GM21825 (cell line): ENCODE measurements around the gene MPC2.
"Not testable (repeated sequence)": the region's sequence is repeated elsewhere in the genome, so short reads cannot be mapped to it uniquely, and the experiment has no call there.

ENCODE experiments used
- ATAC-seq: cut with Tn5 transposase; IDR thresholded peaks from one replicate; pipeline ENCODE4 v1.9.1; 2021; ENCODE audit warnings: mild to moderate bottlenecking, moderate library complexity; ENCODE audit not compliant: unreplicated experiment

MPC2 gene

DNA sequence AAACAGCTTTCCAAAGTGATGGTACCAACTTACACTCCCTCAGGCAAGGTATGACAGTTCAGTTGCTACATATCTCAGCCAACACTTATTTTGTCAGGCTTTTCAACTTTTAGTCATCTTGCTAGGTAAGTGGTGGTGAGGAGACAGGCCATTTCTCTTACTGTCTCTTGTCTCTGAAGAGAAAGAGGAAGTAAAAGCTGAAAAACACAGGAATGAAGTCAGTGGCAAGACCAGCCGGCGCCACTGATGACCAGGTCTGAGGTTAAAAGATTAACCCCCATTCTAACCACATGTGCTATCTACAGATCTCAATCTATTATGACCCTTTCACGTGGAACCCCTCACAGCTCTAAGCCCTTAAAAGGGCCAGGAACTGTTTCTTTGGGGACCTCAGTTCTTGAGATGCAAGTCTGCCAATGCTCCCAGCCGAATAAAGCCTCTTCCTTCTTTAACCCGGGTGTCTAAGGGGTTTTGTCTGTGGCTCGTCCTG, 27.1 kb downstream of the MPC2 start:
- ATAC-seq: peak; percentile 54

DNA sequence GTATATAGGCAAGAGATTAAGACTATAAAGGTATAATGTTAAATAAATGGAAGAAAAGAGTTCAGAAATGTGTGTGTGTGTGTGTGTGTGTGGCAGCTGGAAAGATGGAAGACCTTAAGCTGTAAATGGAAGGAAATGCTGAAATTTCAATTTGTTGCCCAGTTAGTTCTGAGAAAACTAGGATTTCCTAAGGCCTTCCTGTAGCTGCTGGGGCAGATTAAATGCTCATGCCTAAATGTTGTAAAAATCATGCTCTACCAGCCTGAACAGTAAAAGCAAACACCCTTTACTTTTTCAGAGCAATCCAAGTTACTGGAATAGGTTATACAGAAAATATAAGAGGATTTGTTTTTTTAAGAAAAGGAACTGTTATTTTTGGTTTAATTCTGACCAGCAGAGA, 31.2 kb downstream of the MPC2 start:
- ATAC-seq: no peak

DNA sequence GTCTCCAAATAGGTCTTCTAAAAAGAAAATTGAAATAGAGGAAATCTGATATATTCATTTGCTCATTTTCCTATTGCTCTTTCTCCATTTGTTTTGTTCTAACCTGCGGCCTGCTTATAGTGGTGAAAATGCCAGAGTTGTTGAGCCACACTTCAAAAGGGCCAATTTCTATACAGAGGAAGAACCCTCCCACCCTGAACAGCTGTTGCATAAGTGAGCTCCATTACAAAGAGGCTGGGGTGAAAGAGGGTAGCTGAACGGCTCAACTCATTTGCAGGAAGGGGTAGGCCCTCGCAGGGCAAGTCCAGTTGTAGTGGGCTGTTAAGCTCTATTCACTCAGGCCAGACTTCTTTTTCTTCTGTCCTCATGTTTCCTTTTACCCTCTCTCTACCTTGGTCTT, 31.7 kb downstream of the MPC2 start:
- ATAC-seq: no peak

DNA sequence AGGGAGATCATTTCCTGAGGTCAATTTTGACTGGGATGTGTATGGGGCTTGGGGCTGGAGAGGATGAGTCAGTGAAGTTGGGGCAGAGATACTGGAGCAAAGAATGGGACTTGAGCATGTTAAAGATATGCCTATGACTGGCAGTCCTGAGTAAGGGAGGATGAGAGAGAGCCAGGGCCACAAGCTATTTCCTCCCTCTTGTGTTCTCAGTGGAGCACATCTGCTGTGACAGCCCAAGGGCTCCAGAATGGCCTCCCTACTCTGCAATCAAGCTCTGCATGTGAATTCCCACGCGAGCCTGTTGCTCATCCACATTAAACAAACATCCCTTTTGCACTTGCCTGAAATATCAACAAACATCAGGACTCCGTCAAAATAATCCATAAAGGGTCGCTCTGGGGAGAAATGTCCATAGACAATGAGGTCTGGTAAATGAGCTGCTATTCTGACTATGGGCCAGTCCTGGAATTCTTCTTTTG, 32.2 kb downstream of the MPC2 start:
- no peak for ATAC-seq

DNA sequence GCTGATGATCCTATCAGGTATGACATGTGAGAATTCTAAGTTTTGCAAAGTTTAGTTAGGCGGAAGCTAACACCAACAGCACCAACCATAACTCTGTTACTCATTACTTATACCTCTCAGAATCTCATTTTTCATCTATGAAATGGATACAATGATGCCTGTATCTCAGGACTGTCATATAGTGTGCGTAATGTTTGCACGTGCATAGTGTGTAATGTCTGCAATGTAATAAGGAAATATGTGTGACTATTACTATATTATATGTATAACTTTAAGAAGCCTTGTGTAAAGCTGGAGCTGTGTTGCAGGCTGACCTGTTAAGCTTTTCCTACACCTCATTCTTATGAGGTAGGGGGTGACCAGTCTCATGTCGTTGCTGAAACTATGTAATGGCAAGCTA, 36.0 kb downstream of the MPC2 start:
- ATAC-seq: no peak

DNA sequence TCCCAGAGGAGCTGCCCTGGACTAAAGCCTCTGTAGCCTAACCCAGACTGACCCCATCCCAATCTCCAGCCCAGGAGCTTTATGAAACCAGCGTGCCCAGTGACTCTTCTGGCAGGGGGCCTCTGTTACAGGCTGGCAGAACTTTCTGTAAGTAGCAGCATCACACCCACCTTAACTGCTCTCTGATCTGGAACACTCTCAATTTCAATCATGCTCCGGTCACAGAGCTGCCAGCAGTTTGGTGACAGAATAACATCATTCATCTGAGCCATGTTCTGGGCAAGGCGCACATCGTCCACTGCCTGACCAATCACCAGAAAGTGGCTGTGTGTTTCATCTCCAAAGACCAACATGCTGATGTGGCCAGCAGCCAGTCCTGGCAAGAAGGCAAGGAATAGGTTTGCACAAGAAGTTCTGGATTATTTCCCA, 37.6 kb downstream of the MPC2 start:
- peak; percentile 93 for ATAC-seq

DNA sequence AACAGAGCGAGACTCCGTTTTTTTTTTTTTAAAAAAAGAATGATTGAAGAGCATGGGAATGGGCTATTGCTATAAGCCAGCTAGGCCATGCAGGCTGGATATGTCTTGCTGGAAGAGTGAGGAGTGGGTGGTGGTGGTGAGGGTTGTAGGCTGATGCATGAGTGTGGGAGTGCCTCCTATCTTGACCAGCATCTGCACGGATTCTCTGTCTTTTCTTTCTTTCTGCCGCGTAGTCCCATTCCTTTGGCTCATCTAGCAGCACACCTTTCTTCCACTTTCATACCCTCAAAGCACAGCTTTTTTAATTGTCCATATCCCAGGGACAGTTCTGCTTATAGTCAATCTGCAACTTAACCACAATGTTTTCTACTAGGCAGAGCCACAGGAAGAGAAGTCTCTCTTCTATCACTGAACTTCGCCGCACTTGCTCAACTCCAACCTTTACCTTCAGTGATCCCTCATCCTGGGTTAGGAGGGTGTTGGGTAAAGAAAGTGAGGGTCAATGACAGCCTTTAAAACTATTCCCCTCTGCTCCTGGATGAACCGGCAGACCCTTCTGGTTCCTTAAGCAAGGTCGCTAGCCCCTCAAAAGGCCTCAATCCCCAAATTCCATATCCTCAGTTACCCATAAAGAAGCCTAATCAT, 38.2 kb downstream of the MPC2 start:
- ATAC-seq: no peak

DNA sequence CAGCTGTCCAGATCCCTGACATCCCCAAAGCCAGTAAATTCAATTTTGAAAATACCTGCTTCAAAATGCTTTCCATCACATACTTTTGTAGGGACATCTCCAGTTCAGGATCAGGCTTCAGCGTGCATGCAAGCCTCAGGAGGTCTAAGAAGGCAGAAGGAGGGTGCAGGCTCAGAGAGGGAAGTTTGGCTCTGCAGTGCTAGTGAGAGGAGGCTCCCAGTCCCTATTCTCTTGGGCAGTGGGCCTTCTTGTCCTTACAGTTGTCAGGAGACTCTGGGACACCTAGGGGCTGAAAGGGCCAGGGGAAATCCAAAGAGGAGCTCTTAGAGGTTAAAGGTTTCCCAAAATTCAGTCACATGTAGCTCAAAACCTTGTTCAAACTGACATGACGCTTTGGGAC, 43.1 kb downstream of the MPC2 start:
- no peak for ATAC-seq

DNA sequence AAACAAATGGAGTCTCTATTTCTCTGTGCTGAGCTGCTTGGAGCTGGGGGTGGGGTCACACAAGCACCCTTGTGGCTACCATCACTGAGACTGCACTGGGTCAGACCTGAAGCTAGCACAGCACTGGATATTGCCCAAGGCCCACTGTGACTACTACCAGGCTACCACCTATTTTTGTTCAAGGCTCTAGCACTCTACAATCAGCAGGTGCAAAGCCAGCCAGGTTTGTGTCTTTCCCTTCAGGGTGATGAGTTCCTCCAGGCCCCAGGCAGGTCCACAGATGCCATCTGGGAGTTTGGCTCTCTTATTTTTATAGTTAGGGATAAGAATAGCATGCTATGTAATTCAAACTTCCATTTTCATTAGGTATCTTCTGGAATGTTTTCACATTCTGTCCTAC, 46.5 kb downstream of the MPC2 start:
- ATAC-seq: no peak

DNA sequence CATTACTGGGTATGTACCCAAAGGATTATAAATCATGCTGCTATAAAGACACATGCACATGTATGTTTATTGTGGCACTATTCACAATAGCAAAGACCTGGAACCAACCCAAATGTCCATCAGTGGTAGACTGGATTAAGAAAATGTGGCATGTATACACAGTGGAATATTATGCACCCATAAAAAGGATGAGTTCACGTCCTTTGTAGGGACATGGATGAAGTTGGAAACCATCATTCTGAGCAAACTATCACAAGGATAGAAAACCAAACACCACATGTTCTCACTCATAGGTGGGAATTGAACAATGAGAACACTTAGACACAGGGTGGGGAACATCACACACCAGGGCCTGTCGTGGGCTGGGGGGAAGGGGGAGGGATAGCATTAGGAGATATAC, 49.7 kb downstream of the MPC2 start:
- ATAC-seq: not testable (repeated sequence)

DNA sequence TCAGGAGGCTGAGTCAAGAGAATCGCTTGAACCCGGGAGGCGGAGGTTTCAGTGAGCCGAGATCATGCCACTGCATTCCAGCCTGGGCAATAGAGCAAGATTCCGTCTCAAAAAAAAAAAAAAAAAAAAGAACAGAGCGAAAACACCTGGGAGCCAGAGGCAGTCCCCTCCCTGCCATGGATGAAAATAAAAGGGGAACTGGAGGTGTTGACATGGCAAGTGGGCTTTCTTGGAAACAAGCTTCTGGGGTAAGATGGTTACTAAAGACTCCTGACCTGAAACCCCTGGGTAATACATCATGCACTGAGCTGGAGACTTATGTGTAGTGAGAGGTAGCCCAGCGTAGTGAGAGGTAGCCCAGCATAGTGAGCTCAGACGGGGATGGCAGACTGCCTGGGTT, 54.5 kb downstream of the MPC2 start:
- no peak for ATAC-seq

DNA sequence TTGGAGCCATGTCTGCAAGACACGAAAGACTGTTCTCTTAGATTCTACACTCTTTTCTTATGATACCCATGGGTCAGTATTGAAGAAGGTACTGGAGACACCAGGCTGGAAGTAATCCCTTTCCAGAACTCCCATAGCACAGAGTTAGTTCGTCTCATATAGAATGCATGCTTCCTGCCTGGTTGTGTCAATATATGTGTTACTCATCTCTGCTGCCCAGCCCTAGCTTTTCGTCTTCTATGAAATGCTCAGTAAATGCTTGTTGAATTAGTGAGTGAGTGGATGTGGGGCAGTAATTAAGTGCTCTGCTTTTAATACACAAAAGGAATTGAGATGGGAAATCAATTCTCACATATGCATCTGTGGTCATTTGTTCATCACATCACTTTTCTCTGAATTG, 55.1 kb downstream of the MPC2 start:
- ATAC-seq: no peak

DNA sequence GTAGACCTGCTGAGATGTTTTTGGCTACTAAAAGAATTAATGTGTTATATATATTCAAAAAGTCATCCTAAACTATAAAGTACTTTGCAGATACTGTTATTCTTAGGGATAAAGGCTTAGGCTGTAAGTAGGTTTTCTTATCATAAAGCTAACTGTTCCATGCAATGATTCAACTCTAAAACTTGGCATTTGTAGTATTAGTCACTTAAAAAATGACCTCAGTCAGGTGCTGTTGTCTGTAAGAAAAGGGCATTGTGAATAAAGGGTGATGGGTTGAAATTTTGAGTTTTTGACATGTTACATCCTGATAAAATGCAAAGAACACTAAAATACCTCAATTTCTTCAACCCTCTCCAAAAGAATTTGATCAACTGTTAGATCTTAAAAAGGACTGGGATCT, 55.8 kb downstream of the MPC2 start:
- no peak for ATAC-seq

DNA sequence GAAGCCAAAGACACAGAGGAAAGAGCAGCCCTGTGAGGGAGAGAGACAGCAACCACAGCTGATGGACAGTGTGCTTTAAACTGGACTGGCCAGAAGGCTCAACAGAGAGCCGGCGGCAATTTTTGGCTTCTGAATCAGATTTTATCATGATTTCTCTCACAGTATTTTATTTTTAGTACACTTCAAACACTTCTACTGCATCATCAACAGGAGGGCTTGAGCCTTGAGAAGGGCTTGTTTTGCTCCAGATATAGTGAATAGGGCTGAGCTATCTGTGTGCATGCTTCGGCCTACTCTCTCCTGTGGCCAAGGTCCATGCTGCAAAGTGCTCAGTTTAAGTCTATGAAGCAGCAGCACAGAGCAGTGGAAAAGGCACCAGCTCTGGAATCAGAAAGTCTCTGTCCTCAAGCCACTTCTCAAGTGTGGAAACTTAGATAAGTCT, 56.3 kb downstream of the MPC2 start:
- no peak for ATAC-seq

DNA sequence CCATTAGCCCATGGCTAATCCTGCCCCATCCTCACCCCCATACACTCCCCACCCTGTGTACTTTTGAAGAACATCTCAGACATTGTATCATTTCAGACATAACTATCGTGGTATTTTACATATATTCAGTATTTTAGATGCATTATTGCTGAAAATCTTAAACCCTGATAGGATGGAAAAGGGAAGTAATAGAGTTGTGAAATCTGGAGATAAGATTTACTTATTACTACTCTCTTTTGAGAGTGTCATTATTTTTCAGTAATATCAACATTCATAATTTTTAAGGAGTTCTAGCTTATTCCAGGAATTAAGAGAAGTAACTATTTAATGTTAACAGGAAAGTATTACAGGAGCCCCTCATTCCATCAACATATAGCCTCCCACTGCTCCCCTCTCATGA, 57.4 kb downstream of the MPC2 start:
- ATAC-seq: no peak

DNA sequence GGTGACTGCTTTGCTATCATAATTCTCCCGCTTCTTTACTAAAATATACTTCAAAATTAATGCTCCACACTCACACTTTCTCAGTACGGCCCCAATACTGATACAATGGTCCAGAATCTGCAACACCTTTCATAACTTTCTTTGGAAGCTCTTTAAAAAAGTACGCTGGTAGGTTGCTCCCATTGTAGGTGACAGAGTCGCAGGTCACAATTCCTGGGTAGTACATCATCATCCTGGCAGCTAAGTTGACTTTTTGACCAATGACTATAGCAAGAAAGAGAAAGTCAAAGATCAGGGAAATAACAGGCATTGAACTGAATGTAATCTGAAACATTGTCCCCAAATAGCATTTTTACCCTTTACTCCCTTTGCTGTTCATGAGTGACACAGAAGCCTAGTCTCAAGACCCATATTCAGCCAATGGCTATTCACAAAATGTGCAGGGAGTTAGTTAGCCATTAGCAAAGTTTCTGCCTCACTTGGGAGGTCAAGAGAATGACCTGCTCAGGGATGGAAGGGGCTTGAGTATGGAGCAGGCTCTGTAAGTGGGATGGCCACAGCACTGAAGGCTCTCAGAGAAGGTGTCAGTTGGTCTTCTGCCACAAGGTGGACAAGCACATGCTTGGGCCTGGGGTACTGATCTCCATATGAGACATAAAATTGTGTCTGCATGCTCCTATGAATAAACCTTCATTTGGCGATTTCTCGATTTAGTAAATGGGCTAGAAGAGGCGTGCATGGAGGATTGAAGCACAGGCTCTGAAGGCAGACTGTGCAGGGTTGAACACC, 58.3 kb downstream of the MPC2 start:
- no peak for ATAC-seq

DNA sequence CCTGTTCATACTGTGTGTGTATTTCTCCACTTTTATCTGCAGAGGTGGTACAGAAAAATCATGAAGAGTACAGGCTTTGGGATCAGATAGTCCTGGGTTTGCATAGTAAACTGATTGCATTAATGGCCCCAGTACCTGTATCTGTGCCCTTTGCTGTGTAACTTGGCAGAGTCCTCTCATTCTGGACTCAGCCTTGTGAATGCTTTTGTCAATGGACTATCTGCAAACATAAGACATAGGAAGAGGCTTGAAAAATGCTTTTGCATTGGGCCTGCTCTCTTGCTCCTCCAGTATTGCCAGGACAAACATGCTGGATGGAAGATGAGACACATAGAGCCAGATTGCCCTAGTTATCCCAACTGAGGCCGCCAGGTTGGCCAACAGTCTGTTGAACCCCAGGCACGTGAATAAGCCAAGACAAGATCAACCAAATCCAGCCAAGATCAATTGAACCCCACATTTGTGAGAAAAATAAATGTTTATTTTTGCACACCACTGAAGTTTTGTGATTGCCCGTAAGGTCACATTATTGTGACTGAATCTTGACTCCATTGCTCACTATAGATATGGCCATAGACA, 60.2 kb downstream of the MPC2 start:
- ATAC-seq: no peak

DNA sequence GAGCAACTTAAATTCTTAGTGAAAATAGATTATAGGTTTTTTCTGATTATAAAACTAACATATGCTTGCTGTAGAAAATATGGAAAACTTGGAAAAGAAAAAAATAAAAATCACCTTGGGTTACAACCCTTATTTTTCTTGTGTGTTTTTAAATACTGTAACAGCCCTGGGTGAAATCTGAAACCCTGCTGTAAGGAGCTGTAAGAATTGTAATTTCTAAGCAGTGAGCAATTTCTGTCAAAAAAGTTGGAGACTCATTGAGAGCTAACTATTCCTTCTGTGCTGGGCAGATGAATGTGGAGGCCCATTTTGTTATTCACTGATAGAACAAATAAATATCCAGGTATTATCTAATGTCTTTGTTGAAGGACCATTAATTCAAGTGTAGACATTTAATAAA, 65.5 kb downstream of the MPC2 start:
- no peak for ATAC-seq

DNA sequence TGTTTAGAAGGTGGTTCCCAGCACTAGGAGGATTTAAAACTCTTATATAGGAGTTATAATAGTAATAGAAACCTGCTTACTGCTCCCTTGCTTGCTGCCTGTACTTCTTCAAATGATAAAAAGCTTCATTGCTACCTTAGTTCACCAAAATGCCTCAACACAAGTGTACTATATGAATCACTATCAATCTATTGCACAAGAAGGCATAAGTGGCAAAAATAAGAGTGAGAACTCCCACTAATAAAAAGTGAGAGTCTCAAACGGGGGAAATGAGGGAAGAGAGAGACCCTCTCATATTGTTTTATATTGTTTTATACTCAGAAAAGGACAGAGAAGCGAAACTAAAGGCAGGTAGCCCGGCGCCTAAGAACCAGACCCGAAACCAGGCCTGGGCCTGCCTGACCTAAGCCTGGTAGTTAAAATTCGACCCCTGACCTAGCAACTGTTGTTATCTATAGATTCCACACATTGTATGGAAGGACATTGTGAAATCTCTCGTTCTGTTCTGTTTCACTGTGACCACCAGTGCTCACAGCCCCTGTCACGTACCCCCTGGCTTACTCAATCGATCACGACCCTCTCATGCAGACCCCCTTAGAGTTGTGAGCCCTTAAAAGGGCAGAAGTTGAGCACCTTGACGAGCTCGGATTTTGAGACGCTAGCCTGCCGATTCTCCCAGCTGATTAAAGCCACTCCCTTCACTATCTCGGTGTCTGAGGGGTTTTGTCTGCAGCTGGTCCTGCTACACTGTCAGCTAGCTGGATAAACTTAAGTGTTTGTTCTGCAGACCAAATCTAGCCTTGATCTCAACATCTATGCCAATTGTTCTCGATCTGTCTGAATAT, 67.5 kb downstream of the MPC2 start:
- ATAC-seq: not testable (repeated sequence)

DNA sequence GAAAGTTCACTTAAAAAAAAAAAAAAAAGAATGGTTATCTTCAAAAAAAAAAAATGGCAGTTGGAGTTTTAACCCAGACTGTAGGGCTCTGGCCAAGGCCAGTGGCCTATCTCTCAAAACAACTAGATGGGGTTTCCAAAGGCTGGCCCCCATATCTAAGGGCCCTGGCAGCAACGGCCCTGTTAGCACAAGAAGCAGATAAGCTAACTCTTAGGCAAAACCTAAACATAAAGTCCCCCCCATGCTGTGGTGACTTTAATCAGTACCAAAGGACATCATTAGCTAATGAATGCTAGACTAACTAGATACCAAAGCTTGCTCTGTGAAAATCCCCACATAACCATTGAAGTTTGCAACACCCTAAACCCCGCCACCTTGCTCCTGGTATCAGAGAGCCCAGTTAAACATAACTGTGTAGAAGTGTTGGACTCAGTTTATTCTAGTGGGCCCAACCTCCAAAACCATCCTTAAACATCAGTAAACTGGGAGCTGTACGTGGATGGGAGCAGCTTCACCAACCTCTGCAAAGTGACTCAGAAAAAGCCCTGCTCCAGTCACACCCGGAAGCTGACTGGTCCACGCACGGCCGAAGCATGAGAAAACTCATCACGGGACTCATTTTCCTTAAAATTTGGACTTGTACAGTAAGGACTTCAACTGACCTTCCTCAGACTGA, 70.0 kb downstream of the MPC2 start:
- not testable (repeated sequence) for ATAC-seq
